Uterus (tissue), 2 donors: Measurements from ENCODE around the gene DEPDC1.

Experiments used
- POLR2A ChIP-seq, 2 donors: fragments of 450-650 bp; IDR thresholded peaks; one replicate each; pipeline ENCODE4 v1.6.1; 2016; ENCODE audit warnings: antibody characterized with exemption in 2 of 2, mild to moderate bottlenecking in 1 of 2, moderate library complexity in 1 of 2
- TF ChIP-seq, protein P1 (sequence below), 4 experiments: fragments of 200-600 bp in 2 of 4; fragments of 450-650 bp in 2 of 4; sonication (generic) in 2 of 4; IDR thresholded peaks; one replicate each; pipeline ENCODE4 v1.5.1; 2016 to 2019; ENCODE audit warnings: antibody characterized with exemption in 4 of 4, mild to moderate bottlenecking in 2 of 4, moderate library complexity in 1 of 4

DNA sequence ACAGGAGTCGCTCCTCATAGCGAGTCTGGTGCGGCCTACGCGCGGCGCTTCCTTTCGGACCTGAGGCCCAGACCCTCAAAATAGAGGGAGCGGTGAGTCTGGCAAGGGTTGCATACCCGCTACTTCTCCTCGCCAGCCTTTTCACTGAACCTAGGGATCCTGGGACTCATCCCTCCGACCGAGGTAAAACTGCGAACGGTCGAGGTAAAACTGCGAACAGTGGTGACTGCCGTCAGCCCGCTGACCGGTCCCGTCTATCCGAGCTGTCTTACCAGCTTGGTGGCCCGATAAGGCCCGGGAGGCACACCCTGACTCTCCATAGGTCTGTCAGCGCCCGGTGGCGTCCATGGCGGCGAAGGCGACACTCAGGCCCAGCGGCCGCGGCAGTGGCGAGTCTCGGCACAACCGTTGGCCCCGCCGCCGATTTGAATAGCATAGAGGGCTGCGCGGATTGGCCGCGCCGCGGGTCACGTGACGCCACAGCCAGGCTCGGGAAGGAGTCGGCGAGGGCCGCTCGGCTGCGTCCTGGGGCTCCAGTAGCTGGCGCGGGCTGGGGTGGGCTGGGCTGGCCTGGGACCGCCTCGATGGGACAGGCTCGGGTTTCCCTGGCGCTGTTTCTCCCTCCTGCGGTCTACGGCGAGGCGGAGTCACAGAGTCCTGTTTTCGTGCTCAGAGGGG lies at the start of gene DEPDC1:
- no peak for TF ChIP-seq POLR2A (IDR thresholded peaks at IDR 0.05)
- TF ChIP-seq, protein P1, sequence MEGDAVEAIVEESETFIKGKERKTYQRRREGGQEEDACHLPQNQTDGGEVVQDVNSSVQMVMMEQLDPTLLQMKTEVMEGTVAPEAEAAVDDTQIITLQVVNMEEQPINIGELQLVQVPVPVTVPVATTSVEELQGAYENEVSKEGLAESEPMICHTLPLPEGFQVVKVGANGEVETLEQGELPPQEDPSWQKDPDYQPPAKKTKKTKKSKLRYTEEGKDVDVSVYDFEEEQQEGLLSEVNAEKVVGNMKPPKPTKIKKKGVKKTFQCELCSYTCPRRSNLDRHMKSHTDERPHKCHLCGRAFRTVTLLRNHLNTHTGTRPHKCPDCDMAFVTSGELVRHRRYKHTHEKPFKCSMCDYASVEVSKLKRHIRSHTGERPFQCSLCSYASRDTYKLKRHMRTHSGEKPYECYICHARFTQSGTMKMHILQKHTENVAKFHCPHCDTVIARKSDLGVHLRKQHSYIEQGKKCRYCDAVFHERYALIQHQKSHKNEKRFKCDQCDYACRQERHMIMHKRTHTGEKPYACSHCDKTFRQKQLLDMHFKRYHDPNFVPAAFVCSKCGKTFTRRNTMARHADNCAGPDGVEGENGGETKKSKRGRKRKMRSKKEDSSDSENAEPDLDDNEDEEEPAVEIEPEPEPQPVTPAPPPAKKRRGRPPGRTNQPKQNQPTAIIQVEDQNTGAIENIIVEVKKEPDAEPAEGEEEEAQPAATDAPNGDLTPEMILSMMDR (IDR thresholded peaks at IDR 0.05), result no peak
